ENCODE measurements around the gene KIAA1755.

Gene KIAA1755

DNA sequence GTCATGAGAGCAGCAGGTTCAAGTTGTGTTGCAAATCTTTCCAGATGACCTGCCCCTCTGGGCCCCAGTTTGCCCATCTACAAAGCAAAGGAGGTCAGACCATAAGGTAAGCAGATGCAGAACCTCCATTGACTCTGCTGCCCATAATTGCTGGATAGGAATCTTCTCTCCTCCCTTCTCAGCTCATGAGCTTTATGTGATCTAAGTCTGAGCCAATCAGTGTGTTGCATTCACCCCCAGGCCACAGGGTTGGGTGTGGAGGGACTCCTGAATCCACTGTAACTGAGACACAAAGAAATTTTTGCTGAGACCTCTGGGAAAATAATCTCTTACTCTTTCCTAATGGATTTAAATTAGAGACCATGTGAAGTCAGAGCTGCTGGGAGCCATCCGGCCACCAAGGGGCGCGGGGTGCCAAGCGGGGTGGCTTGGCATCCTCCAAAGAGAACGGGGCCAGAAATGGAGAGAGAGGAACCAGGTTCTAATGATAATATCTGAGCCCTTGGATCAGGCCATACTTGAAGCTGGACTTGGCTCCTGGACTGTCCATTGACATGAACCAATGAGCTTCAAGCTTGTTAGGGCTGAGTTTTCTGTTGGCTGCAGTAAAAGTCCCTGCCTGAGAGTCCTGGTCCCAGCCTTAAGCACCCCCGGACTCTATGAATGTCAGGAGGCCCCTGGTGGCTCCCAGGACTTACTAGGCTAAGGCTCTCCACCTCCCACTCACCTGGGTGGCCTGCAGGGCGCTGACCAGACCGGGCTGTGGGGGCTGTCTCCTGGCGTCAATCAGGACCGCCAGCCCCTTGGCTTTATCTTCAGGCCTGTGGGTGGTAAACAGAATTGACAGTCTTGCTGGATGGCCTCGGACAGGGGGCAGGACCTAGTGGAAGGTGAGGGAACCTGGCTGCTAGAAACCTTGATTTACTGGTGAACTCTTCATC, 32.8 kb downstream of the KIAA1755 start:
- no peak overlapping the region for H2BK5ac ChIP-seq (ENCODE audit: low read depth, low read length, poor library complexity)
- H3K4ac ChIP-seq (ENCODE audit: low read depth, low read length), result no peak overlapping the region
- H3K18ac ChIP-seq (ENCODE audit: low read length), result no peak overlapping the region
- peaks cover 2% of the 10 kb centered on the region for H3K9me3 ChIP-seq (ENCODE audit: insufficient read depth, low read depth, low read length)
- WGBS (ENCODE audit: extremely low coverage, insufficient coverage, insufficient read length), result no CpG with 5 or more reads among the region's 11 CpGs
- H3K4me2 ChIP-seq (ENCODE audit: low read length), result no peak overlapping the region
- no peak overlapping the region for H2AK5ac ChIP-seq (ENCODE audit: low read length)
- H2BK120ac ChIP-seq (ENCODE audit: insufficient read depth, low read length, poor library complexity), result no peak overlapping the region
- H2BK12ac ChIP-seq (ENCODE audit: low read length), result no peak overlapping the region
- no peak overlapping the region for H3K14ac ChIP-seq (ENCODE audit: low read length)
- DNase-seq, result no peak
- no peak overlapping the region for H3K27ac ChIP-seq (ENCODE audit: low read depth, low read length)
- H3K9ac ChIP-seq (ENCODE audit: low read length), result no peak overlapping the region
- no peak overlapping the region for H3K23ac ChIP-seq (ENCODE audit: low read length)
- H4K12ac ChIP-seq (ENCODE audit: low read depth, low read length), result no peak overlapping the region
- H3K4me1 ChIP-seq (ENCODE audit: control insufficient read depth in 1 of 2, insufficient read depth in 2 of 2, low read length in 2 of 2), result peaks cover 0 to 3% of the 10 kb centered on the region in 2 experiments
- no peak overlapping the region for H4K8ac ChIP-seq (ENCODE audit: low read depth, low read length)
- no peaks in the 10 kb centered on the region for H3K79me2 ChIP-seq (ENCODE audit: control insufficient read depth, insufficient read depth, low read length, poor library complexity)
- no peak overlapping the region for H3K4me3 ChIP-seq (ENCODE audit: low read depth, low read length)
- H3K79me1 ChIP-seq (ENCODE audit: low read length), result no peaks in the 10 kb centered on the region
- H3K36me3 ChIP-seq (ENCODE audit: control insufficient read depth in 1 of 2, insufficient read depth in 2 of 2, low read length in 2 of 2), result no peaks in the 10 kb centered on the region
- no peak overlapping the region for H4K91ac ChIP-seq (ENCODE audit: low read depth, low read length)
- H3K27me3 ChIP-seq (ENCODE audit: insufficient read depth, low read length), result no peaks in the 10 kb centered on the region
- no peak overlapping the region for H2AFZ ChIP-seq (ENCODE audit: insufficient read depth, low read length, poor library complexity)

DNA sequence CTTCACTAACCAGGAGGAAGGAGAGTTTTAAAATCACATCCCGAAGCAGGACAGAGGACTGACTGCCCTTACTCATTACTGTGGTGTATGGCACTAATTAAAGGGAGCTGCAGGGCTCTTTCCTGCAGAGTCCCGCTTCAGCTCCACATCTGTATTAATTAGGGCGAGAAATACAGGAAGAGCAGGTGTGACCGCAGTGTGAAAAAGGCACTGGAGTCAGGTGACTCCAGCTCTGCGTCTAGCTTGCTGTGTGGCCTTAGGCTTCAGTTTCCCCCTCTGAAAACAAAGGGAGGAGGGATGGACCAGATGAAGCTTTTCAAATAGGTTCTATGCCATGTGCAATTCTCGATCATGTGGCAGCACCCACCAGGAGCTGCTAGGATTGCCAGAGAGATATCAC, 34.0 kb downstream of the KIAA1755 start:
- Histone ChIP-seq H3K4ac (ENCODE audit: low read depth, low read length) (no peak overlapping the region), H2BK12ac (ENCODE audit: low read length) (no peak overlapping the region), H3K36me3 (ENCODE audit: control insufficient read depth in 1 of 2, insufficient read depth in 2 of 2, low read length in 2 of 2) (no peaks in the 10 kb centered on the region), H3K4me3 (ENCODE audit: low read depth, low read length) (no peak overlapping the region), H4K91ac (ENCODE audit: low read depth, low read length) (no peak overlapping the region), H2BK5ac (ENCODE audit: low read depth, low read length, poor library complexity) (no peak overlapping the region), H3K23ac (ENCODE audit: low read length) (no peak overlapping the region), H2AFZ (ENCODE audit: insufficient read depth, low read length, poor library complexity) (no peak overlapping the region), H3K9me3 (ENCODE audit: insufficient read depth, low read depth, low read length) (peaks cover 2% of the 10 kb centered on the region), H2BK120ac (ENCODE audit: insufficient read depth, low read length, poor library complexity) (no peak overlapping the region), H3K27ac (ENCODE audit: low read depth, low read length) (no peak overlapping the region), H4K8ac (ENCODE audit: low read depth, low read length) (no peak overlapping the region), H3K9ac (ENCODE audit: low read length) (no peak overlapping the region), H2AK5ac (ENCODE audit: low read length) (no peak overlapping the region), H3K4me1 (ENCODE audit: control insufficient read depth in 1 of 2, insufficient read depth in 2 of 2, low read length in 2 of 2) (peaks cover 0 to 3% of the 10 kb centered on the region in 2 experiments), H3K18ac (ENCODE audit: low read length) (no peak overlapping the region), H3K14ac (ENCODE audit: low read length) (no peak overlapping the region), H3K79me2 (ENCODE audit: control insufficient read depth, insufficient read depth, low read length, poor library complexity) (no peaks in the 10 kb centered on the region), H3K27me3 (ENCODE audit: insufficient read depth, low read length) (no peaks in the 10 kb centered on the region), H3K79me1 (ENCODE audit: low read length) (no peaks in the 10 kb centered on the region), H3K4me2 (ENCODE audit: low read length) (no peak overlapping the region), H4K12ac (ENCODE audit: low read depth, low read length) (no peak overlapping the region)
- WGBS (ENCODE audit: extremely low coverage, insufficient coverage, insufficient read length), result no CpG with 5 or more reads among the region's 6 CpGs
- DNase-seq, result peak in 1 of 2 donors; percentile 13

DNA sequence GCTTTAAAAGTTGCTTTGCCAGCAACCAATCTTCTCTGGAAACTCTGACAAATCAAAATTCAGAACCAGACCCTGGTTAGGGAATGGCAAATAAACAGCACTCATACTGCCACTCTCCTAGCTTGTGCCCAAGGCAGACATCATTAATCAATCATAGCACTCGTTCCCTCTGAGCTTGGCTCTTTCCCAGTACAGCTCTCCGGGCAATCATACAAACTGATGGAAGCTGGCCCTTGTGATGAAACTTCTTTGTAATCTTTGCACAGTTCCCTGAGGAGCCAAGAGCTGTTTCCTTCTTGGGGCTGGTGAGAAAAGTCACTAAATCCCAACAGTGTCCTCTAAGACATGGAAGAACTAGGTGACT, 34.7 kb downstream of the KIAA1755 start:
- H3K4me2 ChIP-seq (ENCODE audit: low read length), result no peak overlapping the region
- no peak overlapping the region for H4K8ac ChIP-seq (ENCODE audit: low read depth, low read length)
- peaks cover 2% of the 10 kb centered on the region for H3K9me3 ChIP-seq (ENCODE audit: insufficient read depth, low read depth, low read length)
- no peaks in the 10 kb centered on the region for H3K27me3 ChIP-seq (ENCODE audit: insufficient read depth, low read length)
- H3K79me2 ChIP-seq (ENCODE audit: control insufficient read depth, insufficient read depth, low read length, poor library complexity), result no peaks in the 10 kb centered on the region
- H4K91ac ChIP-seq (ENCODE audit: low read depth, low read length), result no peak overlapping the region
- H2BK120ac ChIP-seq (ENCODE audit: insufficient read depth, low read length, poor library complexity), result no peak overlapping the region
- no peak overlapping the region for H3K23ac ChIP-seq (ENCODE audit: low read length)
- no peak overlapping the region for H3K18ac ChIP-seq (ENCODE audit: low read length)
- DNase-seq, result no peak
- H3K36me3 ChIP-seq (ENCODE audit: control insufficient read depth in 1 of 2, insufficient read depth in 2 of 2, low read length in 2 of 2), result no peaks in the 10 kb centered on the region
- H3K27ac ChIP-seq (ENCODE audit: low read depth, low read length), result no peak overlapping the region
- no peak overlapping the region for H3K14ac ChIP-seq (ENCODE audit: low read length)
- no CpG with 5 or more reads among the region's 2 CpGs for WGBS (ENCODE audit: extremely low coverage, insufficient coverage, insufficient read length)
- no peak overlapping the region for H2BK12ac ChIP-seq (ENCODE audit: low read length)
- H4K12ac ChIP-seq (ENCODE audit: low read depth, low read length), result no peak overlapping the region
- H3K4ac ChIP-seq (ENCODE audit: low read depth, low read length), result no peak overlapping the region
- H2AK5ac ChIP-seq (ENCODE audit: low read length), result no peak overlapping the region
- peaks cover 2 to 5% of the 10 kb centered on the region in 2 experiments for H3K4me1 ChIP-seq (ENCODE audit: control insufficient read depth in 1 of 2, insufficient read depth in 2 of 2, low read length in 2 of 2)
- H2BK5ac ChIP-seq (ENCODE audit: low read depth, low read length, poor library complexity), result no peak overlapping the region
- no peak overlapping the region for H3K9ac ChIP-seq (ENCODE audit: low read length)
- H3K79me1 ChIP-seq (ENCODE audit: low read length), result peaks cover under 1% of the 10 kb centered on the region
- H2AFZ ChIP-seq (ENCODE audit: insufficient read depth, low read length, poor library complexity), result no peak overlapping the region
- H3K4me3 ChIP-seq (ENCODE audit: low read depth, low read length), result no peak overlapping the region

DNA sequence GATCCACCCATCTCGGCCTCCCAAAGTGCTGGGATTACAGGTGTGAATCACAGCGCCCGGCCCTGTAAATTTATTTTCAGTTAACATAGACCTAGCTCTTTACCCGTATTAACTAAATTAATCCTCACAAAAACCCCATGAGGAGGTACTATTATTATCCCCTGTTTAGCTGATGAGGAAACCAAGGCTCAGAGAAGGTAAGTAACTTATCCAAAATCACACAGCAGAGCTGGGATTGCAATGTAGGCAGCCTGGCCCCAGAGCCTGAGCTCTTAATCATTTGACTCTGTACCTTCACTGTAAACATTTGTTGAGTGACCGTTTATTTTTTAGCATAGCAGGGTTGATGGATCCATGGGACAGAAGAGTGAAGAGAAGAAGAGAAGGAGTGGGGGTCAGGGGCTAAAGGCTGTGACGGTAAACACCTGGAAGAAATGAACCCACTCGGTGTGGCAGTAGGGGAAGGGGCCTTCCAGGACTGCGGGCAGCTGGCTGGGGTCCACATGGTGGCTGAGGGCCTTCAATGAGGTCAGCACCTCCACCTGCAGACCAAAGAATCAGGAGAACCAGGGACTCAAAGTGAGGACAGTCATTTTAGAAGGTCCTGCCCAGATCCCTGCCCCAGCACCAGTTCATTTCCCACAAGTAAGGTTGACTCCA, 35.2 kb downstream of the KIAA1755 start:
- H3K9me3 ChIP-seq (ENCODE audit: insufficient read depth, low read depth, low read length), result peaks cover 2% of the 10 kb centered on the region
- no CpG with 5 or more reads among the region's 8 CpGs for WGBS (ENCODE audit: extremely low coverage, insufficient coverage, insufficient read length)
- peaks cover 3 to 6% of the 10 kb centered on the region in 2 experiments for H3K4me1 ChIP-seq (ENCODE audit: control insufficient read depth in 1 of 2, insufficient read depth in 2 of 2, low read length in 2 of 2)

More for the DNA sequence above, 35.2 kb downstream of the KIAA1755 start:
- H3K4me2 ChIP-seq (ENCODE audit: low read length), result no peak overlapping the region
- no peak overlapping the region for H3K23ac ChIP-seq (ENCODE audit: low read length)
- no peak overlapping the region for H2BK120ac ChIP-seq (ENCODE audit: insufficient read depth, low read length, poor library complexity)
- H3K79me2 ChIP-seq (ENCODE audit: control insufficient read depth, insufficient read depth, low read length, poor library complexity), result no peaks in the 10 kb centered on the region
- no peak overlapping the region for H3K9ac ChIP-seq (ENCODE audit: low read length)
- no peak overlapping the region for H2BK12ac ChIP-seq (ENCODE audit: low read length)
- no peaks in the 10 kb centered on the region for H3K36me3 ChIP-seq (ENCODE audit: control insufficient read depth in 1 of 2, insufficient read depth in 2 of 2, low read length in 2 of 2)
- H3K18ac ChIP-seq (ENCODE audit: low read length), result no peak overlapping the region
- H3K27me3 ChIP-seq (ENCODE audit: insufficient read depth, low read length), result no peaks in the 10 kb centered on the region
- no peak for DNase-seq
- no peak overlapping the region for H4K8ac ChIP-seq (ENCODE audit: low read depth, low read length)
- H3K4me3 ChIP-seq (ENCODE audit: low read depth, low read length), result no peak overlapping the region
- no peak overlapping the region for H4K12ac ChIP-seq (ENCODE audit: low read depth, low read length)
- H4K91ac ChIP-seq (ENCODE audit: low read depth, low read length), result no peak overlapping the region
- no peak overlapping the region for H2AFZ ChIP-seq (ENCODE audit: insufficient read depth, low read length, poor library complexity)
- no peak overlapping the region for H3K27ac ChIP-seq (ENCODE audit: low read depth, low read length)
- peaks cover 4% of the 10 kb centered on the region for H3K79me1 ChIP-seq (ENCODE audit: low read length)
- no peak overlapping the region for H3K4ac ChIP-seq (ENCODE audit: low read depth, low read length)
- no peak overlapping the region for H2AK5ac ChIP-seq (ENCODE audit: low read length)
- no peak overlapping the region for H2BK5ac ChIP-seq (ENCODE audit: low read depth, low read length, poor library complexity)
- no peak overlapping the region for H3K14ac ChIP-seq (ENCODE audit: low read length)
